Neuron (in vitro differentiated cells): ENCODE data around the gene MAP2K4.

Experiments
- H2AFZ ChIP-seq: one replicate; pipeline ENCODE4 v1.6.1; 2013; ENCODE audit warnings: low read depth, mild to moderate bottlenecking, inconsistent platforms, low read length, moderate library complexity
- H3K27me3 ChIP-seq: one replicate; pipeline ENCODE4 v1.6.1; 2013; ENCODE audit warnings: low read length; ENCODE audit not compliant: insufficient read depth
- H3K36me3 ChIP-seq: one replicate; pipeline ENCODE4 v1.6.1; 2013; ENCODE audit warnings: low read length; ENCODE audit not compliant: insufficient read depth
- H3K4me1 ChIP-seq: one replicate; pipeline ENCODE4 v1.6.1; 2013; ENCODE audit warnings: low read length; ENCODE audit not compliant: insufficient read depth
- H3K4me3 ChIP-seq: 2 replicates; pipeline ENCODE4 v1.5.1; 2013; ENCODE audit warnings: mild to moderate bottlenecking, low read length, moderate library complexity
- H3K9me3 ChIP-seq: one replicate; pipeline ENCODE4 v1.6.1; 2013; ENCODE audit warnings: low read length

Gene MAP2K4

GRCh38 chr17:12110906-12111305 is 90.2 kb downstream of the MAP2K4 start:
- H3K27me3 ChIP-seq: no peaks in the 10 kb centered on the region
- H3K4me3 ChIP-seq: no peak overlapping the region
- peaks cover 1% of the 10 kb centered on the region for H3K9me3 ChIP-seq
- H2AFZ ChIP-seq: no peak overlapping the region
- no peaks in the 10 kb centered on the region for H3K4me1 ChIP-seq
- peaks cover 35% of the 10 kb centered on the region for H3K36me3 ChIP-seq

GRCh38 chr17:12113156-12113555 is 92.5 kb downstream of the MAP2K4 start:
- Histone ChIP-seq H3K4me3 (no peak overlapping the region), H3K9me3 (peaks cover 1% of the 10 kb centered on the region), H3K36me3 (peaks cover 51% of the 10 kb centered on the region), H3K4me1 (no peaks in the 10 kb centered on the region), H2AFZ (no peak overlapping the region), H3K27me3 (no peaks in the 10 kb centered on the region)

GRCh38 chr17:12114686-12115418 is 94.2 kb downstream of the MAP2K4 start:
- Histone ChIP-seq H2AFZ (no peak overlapping the region), H3K27me3 (no peaks in the 10 kb centered on the region), H3K9me3 (peaks cover 4% of the 10 kb centered on the region), H3K36me3 (peaks cover 63% of the 10 kb centered on the region), H3K4me3 (no peak overlapping the region), H3K4me1 (no peaks in the 10 kb centered on the region)

- Histone ChIP-seq H3K36me3 (peaks cover 60% of the 10 kb centered on the region), H2AFZ (no peak overlapping the region), H3K4me3 (no peak overlapping the region), H3K4me1 (no peaks in the 10 kb centered on the region), H3K9me3 (peaks cover 4% of the 10 kb centered on the region), H3K27me3 (no peaks in the 10 kb centered on the region)
Measured at GRCh38 chr17:12116143-12116542, 95.5 kb downstream of the MAP2K4 start.

- Histone ChIP-seq H3K4me3 (no peak overlapping the region), H3K36me3 (peaks cover 44% of the 10 kb centered on the region), H3K9me3 (peaks cover 4% of the 10 kb centered on the region), H3K27me3 (no peaks in the 10 kb centered on the region), H2AFZ (no peak overlapping the region), H3K4me1 (no peaks in the 10 kb centered on the region)
Measured at GRCh38 chr17:12118617-12119016, 97.9 kb downstream of the MAP2K4 start.

- Histone ChIP-seq H2AFZ (no peak overlapping the region), H3K9me3 (peaks cover 7% of the 10 kb centered on the region), H3K4me1 (no peaks in the 10 kb centered on the region), H3K27me3 (no peaks in the 10 kb centered on the region), H3K4me3 (no peak overlapping the region), H3K36me3 (peaks cover 39% of the 10 kb centered on the region)
Measured at GRCh38 chr17:12122075-12122474, 101.4 kb downstream of the MAP2K4 start.

- Histone ChIP-seq H3K27me3 (no peaks in the 10 kb centered on the region), H3K36me3 (peaks cover 53% of the 10 kb centered on the region), H3K4me1 (no peaks in the 10 kb centered on the region), H3K9me3 (peaks cover 4% of the 10 kb centered on the region), H3K4me3 (no peak overlapping the region), H2AFZ (no peak overlapping the region)
Measured at GRCh38 chr17:12127177-12127576, 106.5 kb downstream of the MAP2K4 start.

- Histone ChIP-seq H3K36me3 (peaks cover 53% of the 10 kb centered on the region), H3K27me3 (no peaks in the 10 kb centered on the region), H3K9me3 (peaks cover 4% of the 10 kb centered on the region), H3K4me1 (no peaks in the 10 kb centered on the region), H3K4me3 (no peak overlapping the region), H2AFZ (no peak overlapping the region)
Measured at GRCh38 chr17:12127667-12128066, 107.0 kb downstream of the MAP2K4 start.

- Histone ChIP-seq H3K9me3 (peaks cover 4% of the 10 kb centered on the region), H2AFZ (no peak overlapping the region), H3K36me3 (peaks cover 58% of the 10 kb centered on the region), H3K4me3 (no peak overlapping the region), H3K27me3 (no peaks in the 10 kb centered on the region), H3K4me1 (no peaks in the 10 kb centered on the region)
Measured at GRCh38 chr17:12128946-12129345, 108.3 kb downstream of the MAP2K4 start.

GRCh38 chr17:12133183-12133582 is 112.5 kb downstream of the MAP2K4 start:
- no peak overlapping the region for H3K4me3 ChIP-seq
- H3K9me3 ChIP-seq: peaks cover 5% of the 10 kb centered on the region
- no peaks in the 10 kb centered on the region for H3K4me1 ChIP-seq
- no peaks in the 10 kb centered on the region for H3K27me3 ChIP-seq
- peaks cover 37% of the 10 kb centered on the region for H3K36me3 ChIP-seq
- no peak overlapping the region for H2AFZ ChIP-seq

- Histone ChIP-seq H3K4me3 (no peak overlapping the region), H3K27me3 (no peaks in the 10 kb centered on the region), H3K4me1 (no peaks in the 10 kb centered on the region), H2AFZ (no peak overlapping the region), H3K36me3 (peaks cover 34% of the 10 kb centered on the region), H3K9me3 (peaks cover 9% of the 10 kb centered on the region)
Measured at GRCh38 chr17:12134101-12134500, 113.4 kb downstream of the MAP2K4 start.

- Histone ChIP-seq H3K4me1 (no peaks in the 10 kb centered on the region), H3K27me3 (no peaks in the 10 kb centered on the region), H3K36me3 (peaks cover 29% of the 10 kb centered on the region), H2AFZ (no peak overlapping the region), H3K9me3 (peaks cover 9% of the 10 kb centered on the region), H3K4me3 (no peak overlapping the region)
Measured at GRCh38 chr17:12134587-12134986, 113.9 kb downstream of the MAP2K4 start.

- H2AFZ ChIP-seq: no peak overlapping the region
- H3K36me3 ChIP-seq: peaks cover 24% of the 10 kb centered on the region
- H3K4me1 ChIP-seq: no peaks in the 10 kb centered on the region
- peaks cover 9% of the 10 kb centered on the region for H3K9me3 ChIP-seq
- no peaks in the 10 kb centered on the region for H3K27me3 ChIP-seq
- H3K4me3 ChIP-seq: no peak overlapping the region
Measured at GRCh38 chr17:12136243-12136642, 115.6 kb downstream of the MAP2K4 start.

- H3K4me1 ChIP-seq: no peaks in the 10 kb centered on the region
- H2AFZ ChIP-seq: no peak overlapping the region
- peaks cover 9% of the 10 kb centered on the region for H3K9me3 ChIP-seq
- no peaks in the 10 kb centered on the region for H3K27me3 ChIP-seq
- H3K36me3 ChIP-seq: peaks cover 25% of the 10 kb centered on the region
- no peak overlapping the region for H3K4me3 ChIP-seq
Measured at GRCh38 chr17:12136646-12137045, 116.0 kb downstream of the MAP2K4 start.
